Measurements from ENCODE around the gene FOXP1. TPM values are rescaled to one million over a fixed set of nuclear protein-coding genes. Genes with fewer than 3 reads are reported as not detected.

FOXP1 gene
- total RNA-seq, 2 donors from 2014 or later, result 59.7 to 65.4 TPM

DNA sequence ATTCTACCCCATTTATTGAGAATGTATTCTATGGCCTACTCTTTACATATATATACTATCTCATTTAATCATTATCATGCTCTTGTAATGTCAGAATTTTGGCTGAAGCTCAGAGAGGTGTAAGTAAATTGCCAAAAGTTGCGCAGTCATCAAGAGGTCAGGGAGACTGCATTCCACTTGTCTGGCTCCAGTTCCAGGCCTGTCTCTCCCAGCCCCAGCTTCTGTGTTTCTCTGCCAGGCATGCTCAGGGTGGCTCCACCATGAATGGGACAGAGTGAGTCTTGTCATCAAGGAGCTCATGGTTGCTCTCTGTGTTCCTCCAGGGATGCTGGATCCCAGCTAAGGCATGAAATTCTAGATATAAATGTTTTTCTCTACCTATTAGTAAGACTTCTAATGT lies 635.9 kb downstream of the FOXP1 start:
- Mint-ChIP-seq H3K27ac (no peak overlapping the region), H3K36me3 (no peaks in the 10 kb centered on the region), H3K27me3 (peaks cover 13 to 19% of the 10 kb centered on the region in 2 donors), H3K4me1 (ENCODE audit: low read depth in 2 of 2) (peaks cover 0 to 8% of the 10 kb centered on the region in 2 donors), H3K4me3 (no peak overlapping the region), H3K9me3 (no peaks in the 10 kb centered on the region)
- no peak for ATAC-seq
- DNase-seq (ENCODE audit: low spot score), result no peak

DNA sequence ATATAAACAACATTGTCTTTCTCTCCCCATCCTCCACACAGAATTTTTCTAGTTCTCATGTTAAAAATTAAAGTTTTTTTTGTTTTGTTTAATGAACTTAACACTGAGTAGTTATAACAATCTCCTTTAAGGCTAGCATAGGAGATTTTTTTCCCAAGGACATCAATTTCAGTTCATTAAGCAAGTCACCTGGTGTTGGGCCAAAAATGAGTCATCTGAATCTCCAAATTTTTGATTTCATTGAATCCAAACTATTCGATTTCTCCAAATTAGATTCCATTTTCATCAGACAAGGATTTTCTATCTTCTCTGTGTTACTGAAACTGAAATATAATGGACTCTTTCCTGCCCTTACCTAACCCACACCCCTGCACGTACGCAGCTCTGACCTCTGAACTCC lies 639.6 kb downstream of the FOXP1 start:
- H3K27me3 Mint-ChIP-seq, result peaks cover 22 to 46% of the 10 kb centered on the region in 2 donors
- H3K4me1 Mint-ChIP-seq (ENCODE audit: low read depth in 2 of 2), result no peaks in the 10 kb centered on the region
- DNase-seq (ENCODE audit: low spot score) (no peak), ATAC-seq (no peak)
- no peaks in the 10 kb centered on the region for H3K36me3 Mint-ChIP-seq
- H3K27ac Mint-ChIP-seq, result no peak overlapping the region
- no peak overlapping the region for H3K4me3 Mint-ChIP-seq
- no peaks in the 10 kb centered on the region for H3K9me3 Mint-ChIP-seq

DNA sequence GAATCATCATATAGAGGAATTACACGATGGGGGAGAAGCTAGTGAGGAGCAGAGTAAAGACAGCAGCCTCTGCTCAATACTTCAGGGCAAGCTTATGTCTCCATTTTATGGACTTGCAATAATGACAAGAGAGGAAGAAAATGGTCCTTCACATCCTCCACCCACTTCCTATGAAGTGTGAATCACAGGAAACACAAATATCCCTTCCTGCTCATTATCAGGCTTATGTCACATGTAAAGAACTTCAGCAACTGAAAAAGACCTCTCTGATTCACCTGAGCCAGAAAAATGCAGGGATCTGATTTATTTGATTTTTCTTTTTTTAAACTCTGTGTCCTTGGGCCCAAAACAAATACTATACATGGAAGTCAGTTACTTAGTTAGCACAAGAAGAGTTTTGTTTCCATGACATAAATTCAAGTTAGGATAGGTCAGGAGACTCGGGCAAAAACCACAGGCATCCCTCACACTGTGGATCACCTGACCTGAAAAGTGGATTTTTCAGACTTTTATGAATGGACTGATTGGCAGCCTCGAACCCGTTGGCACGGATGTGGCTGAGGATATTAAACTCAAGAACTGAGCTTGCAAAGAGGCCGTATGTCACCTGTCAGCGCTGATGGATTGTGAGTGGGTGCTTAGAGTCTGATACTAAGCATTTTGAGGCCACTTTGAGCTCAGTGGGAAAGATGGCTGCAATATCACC lies 650.3 kb downstream of the FOXP1 start:
- no peak for ATAC-seq
- H3K9me3 Mint-ChIP-seq, result no peaks in the 10 kb centered on the region
- H3K36me3 Mint-ChIP-seq, result no peaks in the 10 kb centered on the region
- H3K27ac Mint-ChIP-seq, result no peak overlapping the region
- H3K4me1 Mint-ChIP-seq (ENCODE audit: low read depth in 2 of 2), result peaks cover 6 to 9% of the 10 kb centered on the region in 2 donors
- DNase-seq (ENCODE audit: low spot score), result no peak
- no peak overlapping the region for H3K4me3 Mint-ChIP-seq
- H3K27me3 Mint-ChIP-seq, result peaks cover 3 to 8% of the 10 kb centered on the region in 2 donors

DNA sequence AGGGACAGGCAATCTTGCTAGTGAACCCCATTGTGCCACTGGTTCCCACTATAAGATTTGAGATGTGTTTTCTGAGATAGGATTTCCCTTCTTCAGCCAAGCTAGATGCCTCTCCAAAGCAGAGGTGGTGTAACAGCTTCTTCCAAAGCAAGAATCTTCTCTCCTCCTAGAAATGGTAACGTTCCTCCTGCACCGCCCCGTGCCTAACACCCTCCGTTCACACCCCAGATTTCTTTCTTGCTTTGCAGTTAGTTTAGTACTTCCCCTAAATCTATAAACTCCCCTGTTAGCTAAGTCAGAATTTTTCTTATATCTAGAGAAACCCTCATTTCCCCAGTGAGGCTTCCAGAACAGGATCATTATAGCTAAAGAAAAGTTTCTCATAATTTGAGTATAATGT lies 653.5 kb downstream of the FOXP1 start:
- Mint-ChIP-seq H3K27me3 (peaks cover 0 to 3% of the 10 kb centered on the region in 2 donors), H3K9me3 (no peaks in the 10 kb centered on the region), H3K36me3 (no peaks in the 10 kb centered on the region), H3K27ac (no peak overlapping the region), H3K4me3 (no peak overlapping the region), H3K4me1 (ENCODE audit: low read depth in 2 of 2) (peaks cover 6 to 9% of the 10 kb centered on the region in 2 donors)
- ATAC-seq (no peak), DNase-seq (ENCODE audit: low spot score) (no peak)

DNA sequence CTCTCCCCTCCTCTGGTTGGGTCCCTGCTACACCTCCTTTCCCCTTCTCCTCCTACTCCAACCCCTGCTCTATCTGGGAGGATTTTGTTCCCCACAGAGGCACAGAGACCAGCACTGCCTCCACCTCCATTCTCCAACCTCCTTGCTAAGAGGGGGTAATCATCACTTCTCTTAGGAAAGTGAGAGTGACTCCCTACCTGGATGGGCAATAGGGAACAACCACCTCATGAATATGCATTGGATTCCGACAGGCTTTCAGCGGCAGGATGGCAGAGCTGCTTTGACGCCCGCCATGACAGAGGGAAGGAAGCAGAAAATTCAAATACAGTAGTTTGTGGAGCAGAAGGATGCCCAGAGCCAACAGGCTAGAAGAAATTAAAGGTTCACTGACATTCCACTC lies 656.3 kb downstream of the FOXP1 start:
- no peak overlapping the region for H3K4me3 Mint-ChIP-seq
- no peaks in the 10 kb centered on the region for H3K4me1 Mint-ChIP-seq (ENCODE audit: low read depth in 2 of 2)
- H3K27ac Mint-ChIP-seq, result no peak overlapping the region
- H3K27me3 Mint-ChIP-seq, result peaks cover 0 to 3% of the 10 kb centered on the region in 2 donors
- ATAC-seq (no peak), DNase-seq (ENCODE audit: low spot score) (no peak)
- no peaks in the 10 kb centered on the region for H3K36me3 Mint-ChIP-seq
- H3K9me3 Mint-ChIP-seq, result no peaks in the 10 kb centered on the region

DNA sequence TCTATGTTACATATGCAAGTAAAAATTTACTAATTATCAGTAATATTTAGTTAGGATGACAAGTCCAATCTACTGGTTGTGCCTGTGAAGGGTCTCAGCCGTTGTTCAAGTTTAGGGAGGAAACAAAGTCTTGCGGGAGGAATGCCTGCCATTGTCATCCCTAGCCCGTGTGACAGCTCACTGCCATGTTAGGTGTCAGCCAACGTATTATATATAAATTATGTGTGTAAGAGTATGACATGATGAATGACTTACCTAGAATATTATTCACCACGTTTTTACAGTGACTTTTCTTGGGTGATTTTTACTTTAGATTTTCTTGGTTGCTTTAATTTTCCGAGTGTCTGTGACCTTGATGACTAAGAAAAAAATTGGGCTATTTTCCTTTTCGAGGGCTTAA lies 656.7 kb downstream of the FOXP1 start:
- DNase-seq (ENCODE audit: low spot score) (no peak), ATAC-seq (no peak)
- Mint-ChIP-seq H3K27ac (no peak overlapping the region), H3K9me3 (no peaks in the 10 kb centered on the region), H3K4me3 (no peak overlapping the region), H3K36me3 (no peaks in the 10 kb centered on the region), H3K4me1 (ENCODE audit: low read depth in 2 of 2) (no peaks in the 10 kb centered on the region), H3K27me3 (peaks cover 0 to 3% of the 10 kb centered on the region in 2 donors)

DNA sequence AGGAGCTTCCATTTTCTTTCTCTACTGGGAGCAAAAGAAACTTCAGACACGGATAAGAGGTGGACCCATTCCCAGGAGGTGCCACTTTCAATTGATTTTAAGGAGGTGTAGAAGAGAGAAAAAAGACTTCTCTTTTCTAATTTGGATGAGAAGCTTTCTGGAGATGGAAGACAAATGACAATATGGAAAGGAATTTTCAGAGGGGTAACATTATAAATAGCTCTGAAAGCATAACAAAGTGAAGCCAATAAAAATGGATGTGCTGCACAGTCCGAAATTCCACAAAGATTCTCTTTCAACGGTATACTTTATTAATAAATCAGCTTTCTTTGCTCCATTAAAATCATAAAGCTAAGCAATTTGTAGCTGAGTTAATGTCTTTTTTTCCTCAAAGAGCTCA lies 663.9 kb downstream of the FOXP1 start:
- peaks cover 5 to 13% of the 10 kb centered on the region in 2 donors for H3K27me3 Mint-ChIP-seq
- H3K27ac Mint-ChIP-seq, result no peak overlapping the region
- H3K4me1 Mint-ChIP-seq (ENCODE audit: low read depth in 2 of 2), result no peaks in the 10 kb centered on the region
- no peak overlapping the region for H3K4me3 Mint-ChIP-seq
- DNase-seq (ENCODE audit: low spot score), result no peak
- H3K9me3 Mint-ChIP-seq, result no peaks in the 10 kb centered on the region
- no peak for ATAC-seq
- no peaks in the 10 kb centered on the region for H3K36me3 Mint-ChIP-seq

DNA sequence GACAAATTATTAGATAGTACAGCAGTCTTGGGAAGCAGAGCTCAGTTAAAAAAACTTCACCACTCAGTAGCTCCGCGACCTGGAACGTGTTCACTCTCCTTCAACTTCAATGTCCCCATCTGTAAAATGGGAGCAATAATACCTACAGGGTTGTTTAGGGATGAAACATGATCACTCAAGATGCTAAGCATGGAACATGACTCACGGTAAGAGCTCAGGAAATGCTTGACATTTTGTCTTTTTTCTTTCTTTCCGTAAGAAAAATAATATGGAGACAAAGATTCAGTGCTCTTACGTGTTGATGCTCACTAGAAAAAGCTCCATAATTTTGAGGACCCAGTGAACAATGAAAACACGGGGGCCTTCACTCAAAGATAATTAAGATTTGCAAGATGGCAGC lies 664.4 kb downstream of the FOXP1 start:
- no peak overlapping the region for H3K4me3 Mint-ChIP-seq
- H3K9me3 Mint-ChIP-seq, result no peaks in the 10 kb centered on the region
- H3K36me3 Mint-ChIP-seq, result no peaks in the 10 kb centered on the region
- DNase-seq (ENCODE audit: low spot score) (no peak), ATAC-seq (no peak)
- H3K4me1 Mint-ChIP-seq (ENCODE audit: low read depth in 2 of 2), result no peaks in the 10 kb centered on the region
- H3K27ac Mint-ChIP-seq, result no peak overlapping the region
- peaks cover 6 to 14% of the 10 kb centered on the region in 2 donors for H3K27me3 Mint-ChIP-seq

DNA sequence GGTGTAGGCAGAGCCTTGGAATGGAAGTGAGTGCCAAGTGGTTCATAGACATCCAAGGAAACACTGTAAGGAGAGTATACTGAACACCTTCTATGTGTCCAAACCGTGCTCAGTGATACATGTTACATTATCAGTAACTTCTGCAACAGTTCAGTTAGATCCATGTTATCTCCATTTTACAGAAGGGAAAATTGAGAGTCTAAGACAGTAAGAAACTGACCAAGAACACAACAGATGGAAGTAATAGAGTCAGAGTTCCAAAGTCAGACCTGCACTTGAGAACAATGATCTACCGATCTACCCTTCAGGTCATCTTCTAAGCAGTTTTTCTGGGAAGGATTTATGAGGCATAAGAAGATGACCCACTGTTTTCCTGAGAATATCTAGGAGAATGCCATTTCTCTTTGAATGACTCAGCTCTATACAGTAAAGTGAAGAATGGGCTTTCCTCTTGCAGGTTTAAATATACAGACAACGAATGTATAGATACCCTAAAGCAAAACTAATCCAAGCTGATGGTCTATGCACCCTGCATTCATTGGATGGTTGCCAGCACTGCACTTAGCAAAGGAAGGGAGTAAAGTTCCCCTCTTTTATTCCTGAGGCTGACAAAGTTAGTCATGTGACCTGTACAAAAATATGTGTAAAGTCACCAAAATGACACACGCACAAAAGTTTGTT lies 667.0 kb downstream of the FOXP1 start:
- Mint-ChIP-seq H3K4me3 (no peak overlapping the region), H3K27ac (no peak overlapping the region), H3K36me3 (no peaks in the 10 kb centered on the region), H3K9me3 (no peaks in the 10 kb centered on the region), H3K4me1 (ENCODE audit: low read depth in 2 of 2) (no peaks in the 10 kb centered on the region), H3K27me3 (peaks cover 10 to 22% of the 10 kb centered on the region in 2 donors)
- no peak for DNase-seq (ENCODE audit: low spot score)
- ATAC-seq, result no peak

DNA sequence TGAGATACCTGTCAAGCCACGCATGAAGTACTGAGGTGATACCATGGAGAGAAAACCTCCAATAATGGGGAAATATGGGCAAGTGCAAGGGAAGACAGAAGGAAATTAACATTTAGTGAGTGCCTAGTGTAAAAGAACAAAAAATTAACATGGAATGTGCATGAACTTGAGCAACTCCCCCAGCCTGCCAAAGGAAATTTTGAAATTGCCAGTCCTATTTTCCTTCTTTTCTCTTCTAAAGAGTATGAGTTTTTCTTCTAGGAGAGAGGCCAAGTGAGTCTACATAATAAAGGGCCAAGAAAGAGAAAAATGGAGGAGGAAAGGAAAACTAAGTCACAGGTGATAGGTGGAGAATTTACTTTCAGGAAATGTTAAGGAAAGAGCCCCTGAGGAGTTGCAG lies 668.7 kb downstream of the FOXP1 start:
- Mint-ChIP-seq H3K4me1 (ENCODE audit: low read depth in 2 of 2) (no peaks in the 10 kb centered on the region), H3K27me3 (peaks cover 19 to 32% of the 10 kb centered on the region in 2 donors), H3K4me3 (no peak overlapping the region), H3K36me3 (no peaks in the 10 kb centered on the region), H3K9me3 (no peaks in the 10 kb centered on the region), H3K27ac (no peak overlapping the region)
- DNase-seq (ENCODE audit: low spot score), result no peak
- no peak for ATAC-seq

DNA sequence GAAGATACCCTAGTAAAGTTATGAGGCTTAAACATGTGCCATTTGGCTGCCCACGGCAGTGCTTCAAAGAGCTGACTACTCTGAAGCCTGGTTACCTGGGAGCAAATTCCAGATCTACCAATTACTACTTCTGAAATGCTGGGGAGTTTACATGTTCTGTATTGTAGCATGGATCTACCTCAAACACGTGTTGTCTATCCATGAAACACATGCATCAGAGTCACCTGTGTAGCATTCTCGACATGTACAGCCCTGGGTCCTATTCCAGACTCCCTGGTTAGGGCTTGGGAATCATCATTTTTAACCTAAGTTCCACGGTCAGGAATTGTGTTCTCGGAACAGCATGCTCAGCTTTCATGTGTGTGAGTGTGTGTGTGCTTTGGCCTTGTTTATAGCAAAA lies 671.8 kb downstream of the FOXP1 start:
- Mint-ChIP-seq H3K27ac (no peak overlapping the region), H3K36me3 (no peaks in the 10 kb centered on the region), H3K4me1 (ENCODE audit: low read depth in 2 of 2) (no peaks in the 10 kb centered on the region), H3K9me3 (no peaks in the 10 kb centered on the region), H3K27me3 (peaks cover 27 to 33% of the 10 kb centered on the region in 2 donors), H3K4me3 (no peak overlapping the region)
- DNase-seq (ENCODE audit: low spot score), result no peak
- ATAC-seq, result no peak

DNA sequence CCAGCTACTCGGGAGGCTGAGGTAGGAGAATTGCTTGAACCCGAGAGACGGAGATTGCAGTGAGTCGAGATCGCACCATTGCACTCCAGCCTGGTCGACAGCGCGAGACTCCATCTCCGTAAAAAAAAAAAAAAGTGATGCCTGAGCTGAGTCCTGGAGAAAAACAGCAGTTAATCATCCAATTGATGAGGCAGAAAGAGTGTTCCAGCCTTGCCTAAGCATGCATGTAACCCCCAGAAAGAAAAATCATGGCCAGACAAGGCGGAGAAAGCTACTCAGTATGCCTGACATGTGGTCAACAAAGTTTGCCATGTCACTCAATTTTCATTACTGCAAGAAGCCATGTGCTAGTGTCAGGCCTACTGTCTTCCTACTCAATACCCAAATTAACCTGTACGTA lies 678.0 kb downstream of the FOXP1 start:
- H3K36me3 Mint-ChIP-seq, result no peaks in the 10 kb centered on the region
- DNase-seq (ENCODE audit: low spot score) (no peak), ATAC-seq (no peak)
- H3K4me3 Mint-ChIP-seq, result no peak overlapping the region
- no peaks in the 10 kb centered on the region for H3K9me3 Mint-ChIP-seq
- H3K4me1 Mint-ChIP-seq (ENCODE audit: low read depth in 2 of 2), result no peaks in the 10 kb centered on the region
- peaks cover 27% of the 10 kb centered on the region in 2 donors for H3K27me3 Mint-ChIP-seq
- H3K27ac Mint-ChIP-seq, result no peak overlapping the region

All from natural killer cell treated with Interleukin-12 subunit alpha and Interleukin-12 subunit beta and Interleukin-15 and Interleukin-18, amount 100 ng/mL, for 72 hours (primary cell).